ENCODE data around the gene IVNS1ABP.
"Not testable (repeated sequence)": the region's sequence is repeated elsewhere in the genome, so short reads cannot be mapped to it uniquely, and the experiment has no call there.

Gene IVNS1ABP

DNA sequence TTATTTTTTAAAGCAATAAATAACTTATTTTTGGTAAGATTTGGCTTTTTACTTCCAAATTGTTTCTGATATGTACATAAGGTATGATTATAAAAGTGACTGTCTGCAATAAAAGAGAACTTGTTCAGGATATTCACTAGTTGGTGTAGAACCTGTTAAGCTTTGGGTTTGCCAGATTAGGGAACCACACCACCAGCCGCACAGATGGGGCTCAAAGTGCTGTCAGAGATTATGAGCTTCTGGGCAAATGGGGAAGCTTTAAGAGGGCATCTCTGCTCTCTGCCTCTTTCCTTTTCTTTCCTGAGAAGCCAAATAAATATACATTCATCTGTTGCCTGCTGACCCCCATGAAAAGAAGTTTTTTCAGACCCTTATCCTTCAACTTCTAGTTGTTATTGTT lies 25.4 kb downstream of the IVNS1ABP start:
- no peak for DNase-seq

DNA sequence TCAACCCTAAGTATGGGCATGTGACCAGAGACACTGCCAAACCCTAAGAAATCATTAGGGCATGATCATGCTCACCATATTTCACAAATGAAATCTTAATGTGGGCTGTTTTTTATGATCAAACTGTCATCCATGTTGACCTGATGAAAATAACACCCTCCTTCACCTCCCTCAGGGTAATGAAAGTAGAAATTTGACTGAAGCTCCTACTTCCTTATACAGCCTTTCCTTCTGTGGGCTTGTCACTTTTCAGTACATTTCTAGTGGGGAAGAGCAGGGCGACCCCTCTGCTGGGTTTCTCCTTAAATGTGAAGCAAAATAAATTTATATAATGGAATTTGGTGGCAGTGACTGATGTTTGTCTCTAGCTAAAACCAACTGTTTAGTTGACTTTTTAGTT lies 25.9 kb downstream of the IVNS1ABP start:
- DNase-seq = no peak

DNA sequence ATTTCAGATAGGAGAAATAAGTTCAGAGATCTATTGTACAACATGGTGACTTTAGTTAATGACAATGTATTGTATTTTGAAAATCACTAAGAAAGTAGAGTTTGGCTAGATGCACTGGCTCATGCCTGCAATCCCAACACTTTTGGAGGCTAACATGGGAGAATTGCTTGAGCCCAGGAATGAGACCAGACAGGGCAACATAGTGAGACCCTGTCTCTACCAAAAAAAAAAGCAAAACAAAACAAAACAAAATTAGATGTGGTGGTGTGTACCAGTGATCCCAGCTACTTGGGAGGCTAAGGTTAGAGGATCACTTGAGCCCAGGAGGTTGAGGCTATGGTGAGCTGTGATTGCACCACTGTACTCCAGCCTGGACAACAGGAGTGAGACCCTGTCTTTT lies 27.2 kb downstream of the IVNS1ABP start:
- DNase-seq = no peak

DNA sequence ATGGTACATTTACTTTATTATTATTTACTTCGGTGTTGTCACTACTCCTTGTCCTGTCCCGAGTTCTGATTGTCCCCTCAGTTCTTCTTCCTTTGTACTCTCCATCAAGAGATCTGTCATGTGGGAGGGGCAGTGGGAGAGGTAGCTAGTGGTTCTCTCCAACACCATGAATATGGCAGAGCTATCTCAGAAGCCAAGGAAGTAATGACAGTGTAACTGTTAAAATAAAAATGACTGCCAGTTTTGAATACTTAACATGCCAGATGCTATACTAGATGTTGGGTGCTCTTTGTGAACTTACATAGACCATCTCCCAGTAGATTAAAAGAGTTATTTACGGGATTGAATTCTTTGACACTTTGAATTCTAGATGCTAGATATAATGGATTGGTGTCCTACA lies 28.6 kb downstream of the IVNS1ABP start:
- DNase-seq = no peak

DNA sequence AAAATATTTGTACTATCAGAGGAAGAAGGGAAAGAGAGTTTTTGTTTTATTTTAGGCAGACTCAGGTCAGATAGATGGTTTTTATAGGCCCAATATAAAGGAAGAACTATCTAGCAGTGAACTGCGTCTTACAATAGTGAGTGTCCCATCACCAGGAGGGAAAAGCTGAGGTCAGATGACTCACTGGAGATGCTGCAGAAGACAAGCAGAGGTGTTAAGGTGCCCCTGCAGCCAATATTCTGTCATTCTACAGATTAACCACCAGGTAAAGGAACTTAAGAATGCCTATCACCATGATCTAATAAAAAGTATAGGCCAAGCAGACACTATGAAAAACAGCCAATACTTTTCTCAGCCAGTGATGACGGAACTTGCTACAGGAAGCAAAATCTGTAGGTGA lies 29.6 kb downstream of the IVNS1ABP start:
- DNase-seq = no peak

DNA sequence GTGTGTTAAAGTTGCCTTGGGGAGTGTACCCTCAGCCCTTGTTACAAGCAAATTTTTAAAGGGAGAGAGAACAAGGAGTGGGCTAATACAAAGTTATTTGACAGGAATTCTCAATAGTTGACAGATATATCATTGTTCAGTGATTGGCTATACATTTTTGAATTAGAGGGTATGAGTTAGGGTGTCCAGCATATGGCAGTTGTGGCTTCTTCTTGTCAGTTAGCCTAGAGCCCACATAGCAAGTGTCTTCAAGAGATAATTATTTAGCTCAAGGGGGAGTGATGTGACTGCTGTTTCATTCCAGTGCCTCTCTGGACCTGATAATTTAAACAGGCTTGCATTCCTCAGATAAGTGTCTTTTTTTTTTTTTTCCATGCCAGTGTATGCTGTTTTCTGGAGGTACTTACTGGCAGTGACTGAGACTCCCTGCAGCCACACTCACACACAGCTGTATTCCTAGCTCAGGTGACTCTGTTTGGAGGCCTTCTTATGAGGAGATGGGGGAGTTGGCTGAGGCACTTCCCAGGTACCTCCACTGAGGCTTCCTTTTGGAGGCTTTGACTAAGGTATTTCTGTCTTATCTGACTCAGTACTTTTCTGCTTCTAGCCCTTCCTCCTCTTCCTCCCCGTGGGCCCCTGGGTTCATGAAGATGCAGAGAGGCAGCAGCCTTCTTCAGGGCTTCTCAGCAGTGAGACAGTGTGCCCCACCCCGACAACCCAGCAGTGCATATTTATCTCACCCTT lies 32.3 kb downstream of the IVNS1ABP start:
- DNase-seq = peak; percentile 18

DNA sequence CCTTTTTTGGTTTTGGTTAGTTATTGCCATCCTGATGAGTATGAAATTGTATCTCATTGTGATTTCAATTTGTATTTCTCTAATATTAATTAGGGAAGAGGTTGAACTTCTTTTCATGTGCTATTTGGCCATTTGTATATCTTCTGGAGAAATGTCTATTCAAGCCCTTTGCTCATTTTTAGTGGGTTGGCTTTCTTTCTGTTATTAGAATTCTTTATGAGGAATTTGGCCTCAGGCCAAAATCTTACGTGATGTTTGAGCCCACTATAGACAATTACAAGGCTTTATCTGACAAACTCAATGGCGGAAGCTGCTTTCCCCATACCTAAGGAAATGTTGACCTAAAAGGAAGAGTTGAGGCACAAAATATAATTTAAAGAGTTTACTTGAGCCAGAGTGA lies 32.9 kb downstream of the IVNS1ABP start:
- DNase-seq = no peak

DNA sequence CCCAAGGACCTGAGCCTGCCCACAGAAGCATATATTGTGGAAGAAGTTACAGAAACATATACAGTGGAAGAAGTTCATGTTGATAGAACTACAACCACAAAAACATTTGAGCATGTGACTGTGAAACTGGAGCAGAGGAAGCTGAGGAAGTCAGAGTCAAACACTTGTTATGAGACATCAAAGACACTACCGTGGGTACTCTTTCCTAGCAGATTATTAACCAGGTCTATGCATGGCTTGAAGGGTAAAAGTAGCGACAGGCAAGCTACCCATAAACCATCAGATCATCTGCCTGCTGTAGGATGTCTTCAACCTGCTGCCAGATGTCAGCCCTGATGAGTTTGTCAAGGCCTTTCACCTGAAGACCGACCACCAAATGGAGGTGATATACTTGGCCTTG lies 35.8 kb downstream of the IVNS1ABP start:
- peak; percentile 55 for DNase-seq

DNA sequence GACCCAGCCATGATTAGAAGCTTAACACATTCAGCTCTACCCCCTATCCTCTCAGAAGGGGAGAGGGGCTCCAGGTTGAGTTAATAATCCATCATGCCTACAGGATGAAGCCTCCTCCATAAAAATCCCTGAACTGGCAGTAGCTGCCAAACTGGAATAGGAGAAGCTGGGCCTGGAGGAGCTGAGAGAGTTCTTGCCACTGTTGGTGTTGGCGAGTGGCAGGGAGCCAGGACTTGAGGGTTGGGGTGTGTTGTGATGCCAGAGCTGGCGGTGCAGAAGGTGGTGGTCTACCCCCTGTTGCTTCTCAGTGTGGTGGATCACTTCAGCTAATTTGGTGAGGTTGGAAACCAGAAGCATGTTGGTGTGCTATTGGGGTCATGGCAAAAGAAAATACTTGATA lies 36.5 kb downstream of the IVNS1ABP start:
- DNase-seq = peak; percentile 17

DNA sequence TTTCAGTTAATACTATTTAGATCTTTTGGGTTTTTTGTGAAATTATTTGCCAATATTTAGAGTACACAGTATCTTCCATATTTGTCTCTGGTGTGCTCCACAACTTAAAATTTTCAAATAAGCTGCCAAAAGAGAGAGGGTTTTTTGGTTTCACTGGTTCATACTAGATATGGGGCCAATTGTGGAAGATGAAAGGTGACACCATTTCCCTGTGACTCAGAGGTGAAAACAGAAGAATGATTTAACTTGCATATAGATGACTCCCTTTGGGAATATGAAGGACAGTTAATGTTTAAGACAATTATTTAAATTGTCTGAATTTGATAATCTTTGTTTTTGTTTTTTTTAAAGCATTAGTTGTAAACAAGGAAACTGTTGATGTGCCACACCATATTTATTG lies 37.5 kb downstream of the IVNS1ABP start:
- DNase-seq = no peak

DNA sequence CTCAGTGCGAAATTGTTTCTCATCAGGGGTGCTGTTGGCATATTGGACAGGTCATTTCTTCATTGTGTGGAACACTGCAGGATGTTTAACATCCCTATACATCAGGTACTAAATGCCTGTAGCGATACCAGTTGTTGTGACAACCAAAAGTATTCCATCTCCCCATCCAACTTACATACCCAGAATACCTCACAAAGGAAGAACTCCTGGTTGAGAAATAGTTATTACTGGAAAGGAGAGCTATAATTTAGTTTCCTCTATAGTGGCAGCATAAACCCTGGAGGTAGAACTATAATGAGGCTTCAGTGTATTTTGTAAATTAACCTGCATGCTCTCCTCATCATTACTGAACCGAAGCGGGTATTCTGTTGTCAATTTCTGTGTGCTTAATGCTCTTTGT lies 45.1 kb downstream of the IVNS1ABP start:
- DNase-seq = no peak

DNA sequence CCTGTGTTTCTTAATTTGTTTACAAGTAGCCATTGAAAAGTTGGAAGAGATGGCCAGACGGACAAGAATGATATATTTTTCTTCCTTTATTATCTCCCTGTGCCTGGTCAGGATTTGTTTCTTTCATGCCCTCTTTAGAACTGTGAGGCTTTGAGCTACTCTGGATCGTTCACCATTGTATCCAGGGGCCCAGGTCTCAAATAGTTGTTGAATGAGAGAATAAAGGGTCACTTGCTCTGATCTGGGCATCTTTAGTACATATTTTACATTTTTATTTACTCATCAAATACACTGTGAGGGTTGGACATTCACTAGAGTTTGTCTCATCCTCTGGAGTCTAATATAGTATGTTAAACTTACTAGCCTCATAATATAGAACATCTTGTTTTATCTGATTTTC lies 48.7 kb downstream of the IVNS1ABP start:
- DNase-seq = no peak

DNA sequence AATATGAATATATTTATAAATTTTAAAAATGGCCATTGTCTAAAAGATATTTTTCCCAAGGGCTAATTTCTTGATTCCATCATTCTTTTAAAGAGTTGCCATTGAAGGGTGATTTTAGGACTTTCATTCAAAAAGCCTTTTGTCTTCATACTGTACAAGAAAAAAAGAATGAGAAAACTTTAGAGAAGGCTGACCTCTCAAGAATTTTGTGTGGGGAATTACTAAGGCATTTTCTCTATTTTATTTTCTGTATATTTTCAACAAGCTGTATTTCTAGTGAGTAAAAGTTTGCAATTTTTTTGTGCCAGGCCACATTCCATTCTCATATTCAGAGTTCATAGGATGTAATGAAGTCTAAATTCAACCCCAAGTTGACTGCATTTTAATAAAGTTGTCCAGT lies 49.3 kb downstream of the IVNS1ABP start:
- no peak for DNase-seq

DNA sequence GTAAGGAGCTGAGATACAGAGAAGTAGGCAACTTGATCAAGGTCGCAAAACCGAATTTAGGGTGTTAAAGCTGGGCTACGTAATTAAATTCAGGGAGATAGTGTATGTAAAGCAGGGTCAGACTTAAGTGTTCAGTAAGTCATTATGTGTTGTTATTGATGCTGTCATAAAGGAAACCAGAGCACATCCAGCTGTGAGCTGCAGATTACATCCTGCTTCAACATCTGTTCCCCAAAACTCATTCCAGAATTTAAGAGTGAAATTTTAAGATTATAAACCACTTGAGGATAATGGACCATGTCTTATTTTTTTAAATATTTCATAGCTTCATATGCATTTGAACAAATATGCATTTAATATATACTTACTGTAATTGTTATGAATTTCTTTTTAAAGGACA lies 49.7 kb downstream of the IVNS1ABP start:
- DNase-seq = no peak

DNA sequence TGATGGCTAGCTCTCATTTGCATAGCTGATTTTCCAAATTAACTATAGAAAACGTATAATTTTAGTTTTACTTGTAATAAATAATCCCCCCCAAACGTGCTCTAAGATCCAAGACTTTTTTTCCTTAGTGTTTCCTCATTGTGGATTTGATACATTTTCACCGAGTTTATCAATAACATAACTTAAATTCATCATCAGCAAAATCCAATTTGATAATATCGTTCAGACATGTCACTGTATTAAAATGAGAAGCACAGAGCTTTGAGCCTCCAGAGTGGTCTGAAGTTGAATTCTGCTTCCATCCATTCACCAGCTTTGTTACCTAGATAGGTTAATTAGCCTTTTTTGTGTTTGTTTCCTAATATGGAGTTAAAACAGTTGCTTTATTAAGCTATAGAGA lies 51.7 kb downstream of the IVNS1ABP start:
- DNase-seq = no peak

DNA sequence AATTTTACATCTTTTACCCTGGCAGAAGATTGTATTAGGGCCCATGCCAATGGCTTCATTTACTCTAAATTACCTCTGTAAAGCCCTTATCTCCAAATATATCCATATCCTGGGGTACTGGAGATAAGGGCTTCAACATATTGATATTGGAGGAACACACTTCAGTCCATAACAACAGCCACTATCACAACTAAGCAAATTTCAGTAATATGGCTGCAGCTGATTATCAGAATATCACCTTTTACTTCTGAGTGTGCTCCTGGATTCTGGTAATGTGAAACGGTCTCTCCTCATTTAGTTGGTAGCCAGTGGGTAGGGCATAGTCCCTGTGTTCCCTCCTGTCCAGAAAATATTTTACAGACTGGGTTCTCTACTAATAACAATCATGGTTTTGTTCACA lies 53.3 kb downstream of the IVNS1ABP start:
- no peak for DNase-seq

DNA sequence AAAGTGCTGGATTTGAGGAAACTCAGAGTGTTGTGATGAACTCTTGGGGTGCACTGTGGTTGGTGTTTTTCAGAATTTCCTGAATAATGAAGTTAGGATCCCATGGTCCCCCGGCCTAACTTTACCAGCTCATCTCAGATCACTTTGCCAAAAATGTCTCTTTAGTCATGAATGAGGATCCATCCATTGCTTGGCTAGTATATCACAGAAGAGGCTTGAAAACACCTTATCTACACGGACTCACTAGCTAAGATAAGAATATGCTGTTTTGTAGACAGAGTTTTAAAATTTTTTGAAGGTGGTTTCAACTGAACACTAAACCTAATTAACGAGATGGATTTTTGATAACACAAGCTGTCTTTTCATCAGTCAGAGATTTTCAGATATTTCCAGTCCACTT lies 53.8 kb downstream of the IVNS1ABP start:
- no peak for DNase-seq

DNA sequence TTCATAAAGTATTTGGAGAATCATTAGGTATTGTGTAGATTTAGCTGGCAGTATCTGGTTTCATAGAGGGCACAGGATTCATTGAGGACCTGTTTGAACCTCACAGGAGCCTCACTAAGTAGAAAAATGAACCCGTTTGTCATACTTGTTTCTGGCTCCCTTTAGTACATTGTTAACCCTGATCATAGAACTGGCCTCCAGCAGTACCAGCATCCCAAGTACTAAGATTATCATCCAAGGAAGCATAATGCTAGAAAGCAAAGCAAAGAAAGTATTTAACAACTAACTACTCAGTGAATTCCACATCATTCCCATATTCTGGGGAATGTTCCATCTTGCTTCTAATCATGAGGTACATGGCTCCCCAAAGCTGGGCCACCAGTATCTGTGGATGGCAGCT lies 54.9 kb downstream of the IVNS1ABP start:
- DNase-seq = no peak

DNA sequence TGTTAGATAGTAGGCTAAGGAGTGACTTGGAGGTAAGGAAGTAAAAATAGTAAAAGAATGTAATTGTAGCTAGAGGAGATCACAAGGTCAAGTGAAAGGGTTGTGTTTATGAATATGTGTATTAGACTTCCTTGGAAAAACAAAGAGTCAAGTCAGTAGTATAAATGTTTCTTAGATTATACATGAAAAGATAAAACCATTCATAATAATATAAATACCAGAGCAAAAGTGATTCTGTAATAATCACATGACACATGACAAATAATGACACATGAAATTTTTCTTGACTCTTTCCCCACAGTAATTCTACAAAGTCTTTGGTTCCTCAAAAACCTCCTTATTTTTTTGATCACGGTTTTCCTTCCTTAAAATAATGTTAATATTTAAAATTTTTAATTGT lies 56.4 kb downstream of the IVNS1ABP start:
- DNase-seq = no peak

DNA sequence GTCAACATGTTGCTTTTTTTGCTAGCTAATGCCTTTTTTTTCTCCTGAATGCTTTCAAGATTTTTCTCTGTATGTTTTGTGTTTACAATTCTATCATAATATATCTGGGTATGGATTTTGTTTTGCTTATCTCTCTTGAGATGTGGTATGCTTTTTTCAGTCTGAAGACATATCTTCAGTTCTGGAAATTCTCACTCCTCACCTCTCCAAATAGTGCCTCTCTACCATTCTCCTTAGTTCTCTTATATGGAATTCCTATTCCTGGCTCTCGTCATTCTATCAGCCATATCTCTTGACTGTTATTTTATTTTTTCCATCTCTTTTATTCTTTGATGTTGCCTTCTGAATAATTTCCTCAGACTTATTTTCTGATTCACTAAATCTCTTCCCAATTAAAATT lies 58.4 kb downstream of the IVNS1ABP start:
- DNase-seq = no peak

DNA sequence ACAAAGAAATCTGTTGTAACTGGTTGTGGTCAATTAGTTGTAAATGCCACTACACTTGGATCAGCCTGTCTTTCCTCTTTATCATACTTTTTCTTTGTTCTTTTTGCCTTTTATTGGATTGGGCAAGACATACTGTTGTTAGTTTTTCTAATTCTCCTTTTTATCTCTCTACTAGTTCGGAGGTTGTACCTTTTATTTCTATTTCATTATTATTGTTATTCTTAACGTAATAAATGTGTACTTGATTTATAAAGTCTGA lies 59.2 kb downstream of the IVNS1ABP start:
- DNase-seq = no peak

DNA sequence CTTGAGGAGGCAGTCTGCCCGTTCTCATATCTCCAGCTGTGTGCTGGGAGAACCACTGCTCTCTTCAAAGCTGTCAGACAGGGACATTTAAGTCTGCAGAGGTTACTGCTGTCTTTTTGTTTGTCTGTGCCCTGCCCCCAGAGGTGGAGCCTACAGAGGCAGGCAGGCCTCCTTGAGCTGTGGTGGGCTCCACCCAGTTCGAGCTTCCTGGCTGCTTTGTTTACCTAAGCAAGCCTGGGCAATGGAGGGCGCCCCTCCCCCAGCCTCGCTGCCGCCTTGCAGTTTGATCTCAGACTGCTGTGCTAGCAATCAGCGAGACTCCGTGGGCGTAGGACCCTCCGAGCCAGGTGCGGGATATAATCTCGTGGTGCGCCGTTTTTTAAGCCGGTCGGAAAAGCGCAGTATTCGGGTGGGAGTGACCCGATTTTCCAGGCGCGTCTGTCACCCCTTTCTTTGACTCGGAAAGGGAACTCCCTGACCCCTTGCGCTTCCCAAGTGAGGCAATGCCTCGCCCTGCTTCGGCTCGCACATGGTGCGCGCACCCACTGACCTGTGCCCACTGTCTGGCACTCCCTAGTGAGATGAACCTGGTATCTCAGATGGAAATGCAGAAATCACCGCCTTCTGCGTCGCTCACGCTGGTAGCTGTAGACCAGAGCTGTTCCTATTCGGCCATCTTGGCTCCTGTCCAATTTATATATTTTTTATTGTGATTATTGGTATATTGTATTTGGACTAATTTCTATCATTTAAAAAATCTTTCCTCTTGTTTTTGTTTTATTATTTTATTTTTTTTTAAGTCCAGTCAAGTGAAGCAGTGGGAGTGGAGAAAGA lies 59.7 kb downstream of the IVNS1ABP start:
- DNase-seq = not testable (repeated sequence)

DNA sequence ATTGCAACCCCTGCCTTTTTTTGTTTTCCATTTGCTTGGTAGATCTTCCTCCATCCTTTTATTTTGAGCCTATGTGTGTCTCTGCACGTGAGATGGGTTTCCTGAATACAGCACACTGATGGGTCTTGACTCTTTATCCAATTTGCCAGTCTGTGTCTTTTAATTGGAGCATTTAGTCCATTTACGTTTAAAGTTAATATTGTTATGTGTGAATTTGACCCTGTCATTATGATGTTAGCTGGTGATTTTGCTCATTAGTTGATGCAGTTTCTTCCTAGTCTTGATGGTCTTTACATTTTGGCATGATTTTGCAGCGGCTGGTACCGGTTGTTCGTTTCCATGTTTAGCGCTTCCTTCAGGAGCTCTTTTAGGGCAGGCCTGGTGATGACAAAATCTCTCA lies 61.4 kb downstream of the IVNS1ABP start:
- DNase-seq = not testable (repeated sequence)

DNA sequence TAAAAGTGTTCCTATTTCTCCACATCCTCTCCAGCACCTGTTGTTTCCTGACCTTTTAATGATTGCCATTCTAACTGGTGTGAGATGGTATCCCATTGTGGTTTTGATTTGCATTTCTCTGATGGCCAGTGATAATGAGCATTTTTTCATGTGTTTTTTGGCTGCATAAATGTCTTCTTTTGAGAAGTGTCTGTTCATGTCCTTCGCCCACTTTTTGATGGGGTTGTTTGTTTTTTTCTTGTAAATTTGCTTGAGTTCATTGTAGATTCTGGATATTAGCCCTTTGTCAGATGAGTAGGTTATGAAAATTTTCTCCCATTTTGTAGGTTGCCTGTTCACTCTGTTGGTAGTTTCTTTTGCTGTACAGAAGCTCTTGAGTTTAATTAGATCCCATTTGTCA lies 64.6 kb downstream of the IVNS1ABP start:
- DNase-seq = not testable (repeated sequence)

DNA sequence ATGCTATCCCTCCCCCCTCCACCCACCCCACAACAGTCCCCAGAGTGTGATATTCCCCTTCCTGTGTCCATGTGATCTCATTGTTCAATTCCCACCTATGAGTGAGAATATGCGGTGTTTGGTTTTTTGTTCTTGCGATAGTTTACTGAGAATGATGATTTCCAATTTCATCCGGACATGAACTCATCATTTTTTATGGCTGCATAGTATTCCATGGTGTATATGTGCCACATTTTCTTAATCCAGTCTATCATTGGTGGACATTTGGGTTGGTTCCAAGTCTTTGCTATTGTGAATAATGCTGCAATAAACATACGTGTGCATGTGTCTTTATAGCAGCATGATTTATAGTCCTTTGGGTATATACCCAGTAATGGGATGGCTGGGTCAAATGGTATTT lies 65.1 kb downstream of the IVNS1ABP start:
- not testable (repeated sequence) for DNase-seq

Measured in CD4-positive, alpha-beta T cell treated with Interleukin-17A for 4 hours (primary cell).